ENCODE results near the gene PRKAR2B. TPM values are rescaled to one million over a fixed set of nuclear protein-coding genes. Genes with fewer than 3 reads are reported as not detected.

The PRKAR2B gene
- total and polyA plus RNA-seq, 2 of the 4 experiments (the other 2 are of a cell fraction), result 3.0 to 3.1 TPM

DNA sequence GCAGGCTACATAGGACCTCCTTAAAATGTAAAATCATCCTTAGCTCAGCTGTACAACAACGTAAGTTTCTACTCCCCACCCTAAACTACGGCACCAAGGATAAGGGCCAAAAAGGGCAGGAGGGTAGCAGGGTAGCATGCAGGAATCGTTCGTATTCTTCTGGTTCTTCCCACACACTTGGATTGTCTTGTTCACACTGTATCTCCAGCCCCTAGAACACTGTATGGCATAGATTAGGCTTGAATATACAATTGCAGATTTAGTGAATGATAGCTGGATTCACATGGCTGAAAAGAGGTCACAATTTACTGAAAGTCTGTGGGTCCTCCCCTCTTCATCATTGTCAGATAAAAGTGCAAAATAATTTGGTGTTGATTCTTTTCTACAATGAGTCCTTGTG, 28.2 kb upstream of the PRKAR2B start:
- Histone ChIP-seq H4K5ac (ENCODE audit: low read depth, low read length) (no peak overlapping the region), H2BK5ac (ENCODE audit: low read depth, low read length, poor library complexity, severe bottlenecking) (no peak overlapping the region), H3K27ac (ENCODE audit: insufficient read depth, low read length) (no peak overlapping the region), H2BK120ac (ENCODE audit: low read depth, low read length) (no peak overlapping the region), H3K9me3 (ENCODE audit: control insufficient read depth, insufficient read depth, low read length) (no peaks in the 10 kb centered on the region), H4K91ac (ENCODE audit: insufficient read depth, low read depth, low read length) (no peak overlapping the region), H3K23ac (ENCODE audit: low read depth, low read length) (no peak overlapping the region; the same call in 1 of the 2 replicates), H3K14ac (replicated peaks; ENCODE audit: low read depth, low read length) (no peak overlapping the region), H4K8ac (ENCODE audit: low read depth in 2 of 2, low read length in 2 of 2) (no peak overlapping the region), H3K36me3 (ENCODE audit: control insufficient read depth, insufficient read depth, low read length) (no peaks in the 10 kb centered on the region), H3K56ac (ENCODE audit: extremely low read depth, insufficient read depth, low read length) (no peak overlapping the region), H3K4me3 (ENCODE audit: insufficient read depth, low read depth, low read length) (no peak overlapping the region), H2AFZ (replicated peaks; ENCODE audit: low read length, poor library complexity) (no peak overlapping the region), H3K79me1 (ENCODE audit: low read depth in 1 of 2, low read length in 2 of 2) (no peaks in the 10 kb centered on the region), H3K18ac (ENCODE audit: low read depth, low read length) (no peak overlapping the region), H2AK9ac (replicated peaks; ENCODE audit: low read depth, low read length, poor library complexity) (no peak overlapping the region), H2AK5ac (ENCODE audit: low read depth, low read length) (no peak overlapping the region), H3K27me3 (ENCODE audit: control insufficient read depth, insufficient read depth, low read length) (peaks cover 3% of the 10 kb centered on the region; the same call in 1 of the 2 replicates), H3K9ac (ENCODE audit: low read depth, low read length) (no peak overlapping the region), H4K20me1 (ENCODE audit: insufficient read depth, low read length) (no peaks in the 10 kb centered on the region), H2BK15ac (ENCODE audit: low read depth, low read length) (no peak overlapping the region), H3K4me1 (ENCODE audit: control insufficient read depth, insufficient read depth, low read length) (no peaks in the 10 kb centered on the region), H3K4ac (ENCODE audit: low read depth, low read length) (no peak overlapping the region), H2BK20ac (ENCODE audit: low read depth, low read length) (no peak overlapping the region), H3K4me2 (ENCODE audit: low read depth, low read length) (no peak overlapping the region), H3K9me1 (ENCODE audit: insufficient read depth, low read length) (no peaks in the 10 kb centered on the region)
- intact Hi-C loops (cut with micrococcal nuclease), result no loop called here
- dilution Hi-C loops (cut with HindIII; ENCODE audit: low sequenced_read_pairs, unreplicated experiment), result no loop called here
- no CpG with 5 or more reads among the region's 4 CpGs for WGBS, 2 experiments (ENCODE audit: extremely low coverage in 2 of 2, insufficient read length in 1 of 2)
- in situ Hi-C loops (cut with MboI; ENCODE audit: low sequenced_read_pairs), result no loop called here
- CTCF ChIA-PET, result no interaction called here
- no peak for TF ChIP-seq RCOR1 (IDR thresholded peaks at IDR 0.05; ENCODE audit: insufficient replicate concordance, low read length)
- TF ChIP-seq, protein P1, sequence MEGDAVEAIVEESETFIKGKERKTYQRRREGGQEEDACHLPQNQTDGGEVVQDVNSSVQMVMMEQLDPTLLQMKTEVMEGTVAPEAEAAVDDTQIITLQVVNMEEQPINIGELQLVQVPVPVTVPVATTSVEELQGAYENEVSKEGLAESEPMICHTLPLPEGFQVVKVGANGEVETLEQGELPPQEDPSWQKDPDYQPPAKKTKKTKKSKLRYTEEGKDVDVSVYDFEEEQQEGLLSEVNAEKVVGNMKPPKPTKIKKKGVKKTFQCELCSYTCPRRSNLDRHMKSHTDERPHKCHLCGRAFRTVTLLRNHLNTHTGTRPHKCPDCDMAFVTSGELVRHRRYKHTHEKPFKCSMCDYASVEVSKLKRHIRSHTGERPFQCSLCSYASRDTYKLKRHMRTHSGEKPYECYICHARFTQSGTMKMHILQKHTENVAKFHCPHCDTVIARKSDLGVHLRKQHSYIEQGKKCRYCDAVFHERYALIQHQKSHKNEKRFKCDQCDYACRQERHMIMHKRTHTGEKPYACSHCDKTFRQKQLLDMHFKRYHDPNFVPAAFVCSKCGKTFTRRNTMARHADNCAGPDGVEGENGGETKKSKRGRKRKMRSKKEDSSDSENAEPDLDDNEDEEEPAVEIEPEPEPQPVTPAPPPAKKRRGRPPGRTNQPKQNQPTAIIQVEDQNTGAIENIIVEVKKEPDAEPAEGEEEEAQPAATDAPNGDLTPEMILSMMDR (conservative IDR thresholded peaks at IDR 0.05; ENCODE audit: low read depth, low read length), result no peak
- no peak for TF ChIP-seq SMC3 (IDR thresholded peaks at IDR 0.05; ENCODE audit: low read depth, low read length)
- no peak for TF ChIP-seq RFX5 (IDR thresholded peaks at IDR 0.05; ENCODE audit: low read depth, low read length)
- no peak for TF ChIP-seq CHD1 (IDR thresholded peaks at IDR 0.05; ENCODE audit: low read depth, low read length)
- DNase-seq (no peak), ATAC-seq (ENCODE audit: low read depth) (no peak)
- POLR2A ChIA-PET (ENCODE audit: unreplicated experiment), result no interaction called here
- no TSS peak for BruUV-seq (replicated peaks)

All from IMR-90 (cell line).